HG03039 (cell line): Measurements from ENCODE around the gene TKTL2.
"Not testable (repeated sequence)": the region's sequence is repeated elsewhere in the genome, so short reads cannot be mapped to it uniquely, and the experiment has no call there.

ENCODE experiments used
- ATAC-seq: cut with Tn5 transposase; IDR thresholded peaks from one replicate; pipeline ENCODE4 v1.9.1; 2021; ENCODE audit warnings: mild to moderate bottlenecking, moderate library complexity; ENCODE audit not compliant: unreplicated experiment

Gene TKTL2

GRCh38 chr4:163448540-163449203 is 24.9 kb downstream of the TKTL2 start:
- ATAC-seq, result no peak

- ATAC-seq, result no peak
These were observed 26.1 kb downstream of the TKTL2 start for GRCh38 chr4:163447481-163447880.

- not testable (repeated sequence) for ATAC-seq
These were observed 26.5 kb downstream of the TKTL2 start for GRCh38 chr4:163447023-163447422.

- no peak for ATAC-seq
These were observed 33.5 kb downstream of the TKTL2 start for GRCh38 chr4:163440040-163440439.
